Measurements from ENCODE around the gene MMRN2.
"Not testable (repeated sequence)": the region's sequence is repeated elsewhere in the genome, so short reads cannot be mapped to it uniquely, and the experiment has no call there.

MMRN2 gene

DNA sequence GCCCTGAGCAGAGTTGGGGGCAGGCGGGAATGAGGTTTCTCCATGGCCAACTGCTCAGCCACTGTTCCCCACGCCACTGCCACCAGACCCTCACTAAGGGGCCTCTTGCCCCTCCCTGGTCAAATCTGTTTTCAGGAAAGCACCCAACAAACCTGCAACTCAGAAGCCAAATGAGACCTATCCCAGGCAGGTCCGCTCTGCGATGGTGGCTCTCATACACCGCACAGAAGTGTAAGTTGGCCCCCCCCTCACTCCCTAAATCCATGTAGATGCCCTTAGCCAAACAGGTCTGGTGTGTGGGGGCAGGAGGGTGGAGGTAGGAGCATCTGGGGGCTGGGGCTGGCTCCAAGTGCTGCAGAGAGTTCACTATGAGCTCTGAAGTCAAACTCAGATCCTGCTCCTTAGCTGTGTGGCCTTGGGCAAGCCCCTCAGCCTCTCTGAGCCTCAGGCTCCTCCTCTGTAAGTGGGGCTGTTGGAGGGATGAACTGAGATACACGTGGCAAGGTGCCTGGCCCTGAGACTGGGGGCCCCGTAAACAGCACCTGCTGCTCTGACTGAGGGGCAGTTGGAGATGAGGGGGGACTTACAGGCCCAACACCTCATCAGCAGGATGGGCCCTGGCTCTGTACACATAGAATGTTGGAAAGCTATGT, 1.1 kb downstream of the MMRN2 start:
- DNase-seq = no peak

DNA sequence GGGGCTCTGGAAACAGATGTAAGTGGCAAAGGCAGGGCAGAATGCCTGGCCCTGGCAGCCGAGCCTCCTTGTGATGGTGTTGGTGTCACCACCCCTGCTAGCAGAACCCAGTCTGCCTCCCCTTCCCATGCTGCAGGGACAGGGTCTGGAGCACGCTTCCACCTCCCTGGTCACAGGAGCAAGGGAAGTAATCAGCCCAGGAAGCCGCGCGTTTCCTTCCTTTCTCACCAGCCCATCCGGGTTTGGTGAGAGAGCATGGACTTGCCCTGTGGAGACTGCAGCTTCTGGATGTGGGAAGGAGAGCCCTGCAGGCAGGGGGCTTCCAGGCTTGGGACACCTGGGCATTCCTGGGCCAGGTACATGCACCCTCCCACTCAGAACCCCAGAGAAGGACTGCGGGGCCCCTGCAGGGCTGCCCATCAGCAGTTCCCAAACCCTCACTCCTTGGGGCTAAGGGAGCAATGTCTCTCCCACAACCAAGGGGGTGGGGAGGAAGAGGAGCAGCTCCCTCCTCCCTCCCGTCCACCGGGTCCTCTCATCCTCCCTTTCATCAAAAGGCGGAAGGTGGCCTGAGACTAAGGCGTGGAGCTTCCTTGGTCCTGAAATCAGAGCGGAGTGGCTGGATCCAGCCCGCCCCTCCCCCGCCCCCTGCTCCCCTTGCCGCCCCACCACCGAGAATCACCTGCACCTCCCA, 1.8 kb downstream of the MMRN2 start:
- no peak for DNase-seq

DNA sequence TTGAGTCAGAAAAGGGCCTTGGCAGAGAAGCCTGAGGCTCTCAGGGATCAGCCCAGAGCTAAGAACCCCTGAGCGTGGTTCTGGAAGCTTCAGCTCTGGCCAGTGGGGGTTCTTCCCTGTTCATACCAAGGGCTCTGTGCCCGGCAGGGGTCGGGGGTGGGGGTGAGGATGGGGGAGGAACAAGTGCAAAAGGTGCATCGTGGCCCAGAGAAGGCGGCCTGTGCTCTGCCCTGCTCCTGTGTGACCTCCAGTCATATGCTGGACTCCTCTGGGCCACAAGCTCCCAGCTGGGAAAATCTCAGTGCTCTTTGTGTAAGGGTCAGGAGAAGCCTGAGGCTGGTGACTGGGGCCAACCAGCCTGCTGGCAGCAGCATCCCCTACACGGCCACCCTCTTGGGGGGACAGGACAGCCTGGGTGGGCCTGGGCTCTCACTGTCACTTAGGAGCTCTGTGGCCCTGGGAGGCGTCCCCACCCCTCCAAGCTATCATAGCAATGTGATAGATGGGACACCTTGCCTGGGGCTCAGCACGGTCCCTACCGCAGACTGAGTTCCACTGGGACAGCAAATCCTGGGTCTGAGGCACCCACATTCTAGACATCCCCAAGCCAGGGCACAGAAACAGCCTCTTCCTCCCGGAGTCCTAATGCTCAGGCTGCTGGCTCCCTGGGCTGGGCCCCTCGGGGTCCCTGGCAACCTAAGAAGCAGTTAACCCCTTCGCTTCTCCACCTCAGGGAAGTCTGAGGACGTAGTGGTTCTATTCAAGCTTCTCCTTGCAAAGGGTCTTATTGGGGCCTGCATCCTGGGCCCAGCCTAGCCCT, 2.5 kb downstream of the MMRN2 start:
- DNase-seq = no peak

DNA sequence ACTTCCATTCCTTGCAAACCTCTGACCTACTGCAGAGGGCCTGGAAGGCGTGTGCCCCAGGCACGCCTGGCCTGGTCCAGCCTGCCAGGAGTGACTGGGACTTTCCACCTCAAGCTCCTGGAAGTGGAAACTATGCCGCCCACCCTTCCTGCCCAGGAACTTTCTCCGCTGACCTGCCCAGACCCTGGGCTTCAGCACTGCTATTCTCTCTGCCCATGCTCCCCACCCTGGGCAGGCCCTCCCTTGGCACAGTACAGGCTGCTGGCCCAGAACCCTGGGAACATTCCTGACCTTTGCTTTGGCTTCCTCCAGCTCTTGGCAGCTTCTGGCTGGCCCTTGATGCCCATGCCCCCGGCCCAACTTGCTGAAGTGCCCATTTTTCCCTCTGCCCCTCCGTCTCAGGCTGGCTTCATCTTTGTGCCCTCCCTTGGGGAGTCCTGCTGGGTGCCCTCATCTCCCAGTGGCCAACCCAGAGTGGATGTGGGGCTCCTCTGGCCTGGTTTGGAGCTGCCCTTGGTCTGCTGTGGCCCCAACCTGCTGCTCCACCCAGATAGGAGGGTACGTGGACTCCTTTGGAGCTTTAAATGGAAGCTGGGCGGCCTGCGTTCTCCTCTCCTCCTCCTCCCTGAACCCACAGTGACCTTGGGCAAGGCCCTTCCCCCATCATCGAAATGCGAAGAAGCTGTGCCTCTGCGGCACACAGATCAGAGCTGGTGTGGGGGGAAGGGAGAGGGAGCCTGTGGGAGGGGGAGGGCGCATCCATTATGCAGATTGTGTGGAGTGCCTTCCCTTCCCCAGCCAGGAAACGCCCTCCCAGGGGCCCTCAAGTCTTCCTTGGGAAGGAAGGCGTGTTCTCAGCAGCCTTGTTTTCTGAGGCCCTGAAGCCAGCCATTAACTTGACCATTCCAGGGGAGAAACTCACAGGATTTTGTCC, 3.4 kb downstream of the MMRN2 start:
- peak in 5 of 14 donors; percentile 18 to 71 (median 49) for DNase-seq

DNA sequence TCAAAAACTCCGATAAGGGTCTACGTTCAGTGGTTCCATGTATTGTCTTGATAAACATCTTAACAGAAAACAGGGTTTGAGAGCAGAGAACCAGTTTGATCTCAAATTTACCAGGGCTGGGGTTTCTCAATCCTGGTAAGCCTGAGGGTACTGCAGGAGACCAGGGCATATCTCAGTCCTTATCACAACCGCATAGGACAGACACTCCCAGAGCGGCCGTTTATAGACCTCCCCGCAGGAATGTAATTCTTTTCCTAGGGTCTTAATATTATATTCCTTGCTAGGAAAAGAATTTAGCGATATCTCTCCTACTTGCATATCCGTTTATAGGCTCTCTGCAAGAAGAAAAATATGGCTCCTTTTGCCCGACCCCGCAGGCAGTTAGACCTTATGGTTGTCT, 4.7 kb downstream of the MMRN2 start:
- not testable (repeated sequence) for DNase-seq

DNA sequence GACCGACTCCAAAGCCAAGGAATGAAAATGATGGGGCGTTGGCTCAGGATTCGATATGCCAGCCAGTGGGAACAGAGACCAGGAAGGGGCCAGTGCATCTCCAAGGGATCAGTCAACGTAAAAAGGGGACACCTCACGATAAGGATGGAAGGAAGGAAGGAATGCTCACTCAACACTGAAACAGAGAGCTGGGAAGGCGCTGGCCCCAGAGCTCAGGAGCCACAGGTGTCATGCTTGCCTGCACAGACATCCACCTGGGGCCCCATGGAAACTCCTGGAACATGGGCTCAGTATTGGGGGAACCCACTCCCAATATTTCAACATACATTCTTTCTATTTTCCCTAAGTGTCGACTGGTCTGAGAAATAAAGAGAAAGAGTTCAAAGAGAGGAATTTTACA, 5.3 kb downstream of the MMRN2 start:
- DNase-seq = no peak

DNA sequence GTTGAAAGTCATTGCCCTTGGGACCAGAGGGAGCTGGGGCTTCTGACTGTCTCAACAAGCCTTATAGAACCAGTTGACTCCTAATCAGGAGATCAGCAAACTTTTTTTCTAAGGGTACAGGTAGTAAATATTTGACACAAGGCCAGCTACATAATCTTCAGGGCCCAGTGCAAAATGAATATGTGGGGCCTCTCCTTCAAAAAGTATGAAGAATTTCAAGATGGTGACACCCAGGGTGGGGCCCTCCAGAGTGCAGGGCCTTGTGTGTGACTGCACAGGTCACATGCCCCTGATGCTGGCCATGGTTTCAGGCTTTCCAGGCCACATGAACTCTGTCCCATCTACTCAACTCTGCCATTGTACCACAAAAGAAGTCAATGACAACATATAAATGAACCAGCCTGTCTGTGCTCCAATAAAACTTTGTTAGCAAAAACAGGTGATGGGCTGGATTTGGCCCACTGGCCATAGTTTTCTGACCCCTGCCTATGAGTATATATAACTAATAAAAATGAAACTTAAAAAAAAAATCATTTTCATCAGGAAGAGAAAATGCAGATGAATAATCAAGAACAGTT, 6.1 kb downstream of the MMRN2 start:
- no peak for DNase-seq

DNA sequence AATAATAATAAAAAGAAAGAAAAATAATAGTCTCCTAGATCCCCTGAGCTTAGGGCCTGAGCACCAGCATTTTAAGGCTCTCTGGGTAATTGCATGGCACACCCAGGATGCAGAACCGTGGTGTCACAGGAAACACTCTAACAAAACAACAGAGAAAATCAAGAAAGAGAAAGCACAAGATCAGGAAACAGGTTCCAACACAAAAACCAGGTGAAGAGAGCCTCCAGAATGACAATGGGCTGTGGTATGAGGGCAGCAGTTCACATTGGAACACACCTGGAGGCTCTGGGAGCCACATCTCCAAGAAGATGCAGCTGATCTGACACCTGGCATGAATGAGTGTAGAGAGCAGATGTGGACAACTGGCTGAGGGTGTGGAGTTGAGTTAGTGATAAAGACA, 7.1 kb downstream of the MMRN2 start:
- DNase-seq = no peak

DNA sequence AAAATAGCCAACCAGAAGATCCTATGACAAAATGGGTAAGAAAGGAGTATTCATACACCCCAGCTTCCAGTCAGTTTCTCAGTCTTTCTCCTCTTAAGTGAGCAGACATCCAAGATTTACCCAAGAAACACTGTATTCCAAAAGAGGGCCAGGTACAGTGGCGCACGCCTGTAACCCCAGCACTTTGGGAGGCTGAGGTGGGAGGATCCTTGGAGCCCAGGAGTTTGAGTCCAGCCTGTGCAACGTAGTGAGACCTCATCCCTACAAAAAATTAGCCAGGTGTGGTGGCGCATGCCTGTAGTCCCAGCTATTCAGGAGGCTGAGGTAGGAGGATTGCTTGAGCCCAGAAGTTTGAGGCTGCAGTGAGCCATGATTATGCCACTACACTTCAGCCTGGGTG, 9.6 kb downstream of the MMRN2 start:
- not testable (repeated sequence) for DNase-seq

DNA sequence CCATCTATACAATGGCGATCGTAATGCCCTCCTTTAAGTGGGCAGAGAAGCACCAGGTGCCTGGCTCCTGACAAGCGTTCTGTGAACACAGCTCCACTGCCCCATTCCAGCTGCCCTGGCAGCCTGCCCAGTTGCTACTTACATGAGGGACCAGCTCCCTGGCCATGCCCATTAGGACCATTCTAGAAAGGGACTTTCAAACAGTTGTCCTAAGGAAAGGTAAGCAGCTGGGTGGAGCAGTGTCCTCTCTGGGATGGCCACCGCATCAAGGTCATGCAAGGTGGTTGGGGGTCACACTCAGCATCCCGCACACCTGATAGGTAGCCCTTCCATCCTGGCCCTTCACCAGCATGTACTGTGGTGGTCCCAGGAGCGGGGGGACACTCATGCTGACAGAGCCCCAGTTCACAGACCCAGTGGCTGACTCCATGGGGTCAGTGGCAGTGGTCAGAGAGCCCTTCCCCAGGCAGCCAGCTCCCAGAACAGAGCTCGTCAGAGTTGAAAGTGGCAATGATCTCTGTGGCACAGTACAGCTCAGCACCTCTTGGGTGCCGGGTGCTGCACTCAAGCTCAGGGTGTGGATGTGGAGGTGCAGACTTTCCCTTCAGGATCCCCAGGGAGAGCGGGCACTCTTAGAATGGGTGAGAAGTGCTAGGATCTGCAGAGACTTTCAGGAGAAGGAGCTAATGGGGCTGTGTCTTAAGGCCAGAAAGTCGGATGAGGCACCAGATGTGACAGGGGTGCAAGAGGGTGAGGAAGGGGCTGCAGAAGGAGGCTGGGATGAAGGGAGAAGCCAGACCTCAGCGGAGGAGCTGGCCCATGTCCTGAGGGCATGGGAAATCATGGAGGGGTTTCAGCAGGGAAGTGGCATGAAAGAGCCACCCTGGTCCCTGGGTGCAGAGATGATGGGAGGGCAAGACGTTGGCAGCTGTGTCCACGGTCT, 10.9 kb downstream of the MMRN2 start:
- DNase-seq = no peak

DNA sequence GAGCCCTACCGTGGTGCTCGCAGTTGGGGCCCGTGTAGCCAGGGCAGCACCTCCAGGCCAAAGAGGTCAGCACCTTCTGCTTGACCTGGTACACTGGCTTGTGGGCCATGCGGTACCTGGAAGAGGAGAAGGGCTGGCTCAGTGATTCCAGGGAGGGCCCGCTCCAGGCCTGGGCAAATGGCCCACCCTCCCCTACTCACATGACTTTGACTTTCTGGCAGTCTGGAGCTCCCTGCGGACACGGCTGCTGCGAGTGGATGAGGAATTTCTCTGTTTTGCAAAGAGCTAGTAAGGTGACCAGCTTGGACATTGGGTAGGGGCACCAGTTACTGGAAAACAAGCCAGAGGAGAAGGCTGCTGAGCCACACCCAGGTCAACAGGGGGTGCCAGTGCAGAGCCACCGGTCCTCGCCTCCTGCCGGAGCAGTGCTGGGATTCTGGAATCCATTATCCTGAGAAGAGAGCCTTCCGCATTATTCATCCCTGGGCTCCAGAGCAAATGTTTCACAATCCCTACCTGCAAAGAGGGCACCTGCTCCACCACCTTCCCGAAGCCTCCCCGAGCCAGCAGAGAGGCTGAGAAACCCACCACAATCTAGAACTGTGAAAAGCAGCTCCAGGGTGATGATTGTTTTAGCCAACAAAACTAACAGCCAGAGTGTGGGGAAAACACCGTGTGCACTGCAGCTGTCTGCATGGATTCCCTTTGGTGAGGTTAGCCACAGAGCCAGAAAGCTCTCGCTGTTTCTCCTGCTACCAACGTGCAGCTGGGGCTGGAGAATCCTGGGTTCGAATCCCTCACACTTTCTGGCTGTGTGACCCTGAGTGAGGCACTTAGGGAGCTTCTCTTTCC, 11.8 kb downstream of the MMRN2 start:
- peak in 1 of 14 donors; percentile 30 for DNase-seq

DNA sequence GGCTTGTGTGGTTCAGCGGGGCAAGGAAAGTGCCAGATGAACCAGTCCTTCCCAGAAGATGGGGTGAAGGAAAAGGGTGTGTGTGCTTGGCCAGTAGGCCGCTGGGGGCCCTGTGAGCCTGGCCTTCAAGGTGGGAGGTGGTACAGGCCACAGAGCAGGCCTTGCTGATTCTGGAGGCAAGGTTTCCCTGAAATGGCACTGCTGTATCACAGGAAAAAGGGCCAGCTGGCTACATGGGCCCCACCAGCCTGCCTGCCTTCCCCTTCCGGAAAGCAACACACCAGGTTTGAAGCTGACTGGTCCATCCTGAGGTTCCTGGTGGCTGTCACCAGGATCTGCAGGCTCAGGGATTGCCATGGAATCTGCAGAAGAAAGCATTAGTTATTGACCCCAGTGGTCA, 12.5 kb downstream of the MMRN2 start:
- no peak for DNase-seq

DNA sequence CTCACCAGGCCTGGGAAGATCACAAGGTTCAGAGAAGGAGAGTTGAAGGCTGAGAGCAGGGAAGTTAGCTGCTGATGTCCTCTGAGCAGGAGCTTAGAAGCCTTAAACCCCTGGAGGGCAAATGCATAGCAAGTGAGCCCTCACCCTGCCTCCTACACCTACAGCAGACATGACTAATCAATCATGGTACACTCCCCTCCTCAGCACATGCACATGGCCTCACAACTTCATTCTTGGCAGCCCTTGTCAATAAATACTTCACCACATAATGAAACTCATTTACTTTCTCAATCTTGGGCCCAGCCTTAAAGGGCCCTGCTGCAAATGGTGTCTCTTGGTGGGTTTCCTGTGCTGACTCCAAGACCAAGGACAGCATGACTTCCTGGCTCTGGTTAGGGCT, 12.9 kb downstream of the MMRN2 start:
- no peak for DNase-seq

DNA sequence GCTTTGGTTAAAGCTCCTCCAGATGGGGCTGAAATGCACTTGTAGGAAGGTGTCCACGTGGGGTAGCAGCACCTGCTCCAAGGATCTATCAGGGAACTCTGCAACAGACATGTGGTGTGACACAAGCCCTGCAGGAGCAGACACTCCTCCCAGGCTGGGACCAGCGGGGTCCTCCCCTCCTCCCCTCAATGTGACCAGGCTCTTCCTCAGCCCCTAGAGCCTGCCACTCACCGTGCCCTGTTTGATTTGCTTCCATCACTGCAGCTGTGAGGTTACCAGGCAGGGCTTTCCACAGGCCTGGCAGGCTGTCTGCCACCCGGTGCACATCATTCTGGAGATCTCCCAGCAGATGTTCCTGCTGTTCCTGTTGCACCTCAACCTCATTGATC, 13.4 kb downstream of the MMRN2 start:
- DNase-seq = no peak

DNA sequence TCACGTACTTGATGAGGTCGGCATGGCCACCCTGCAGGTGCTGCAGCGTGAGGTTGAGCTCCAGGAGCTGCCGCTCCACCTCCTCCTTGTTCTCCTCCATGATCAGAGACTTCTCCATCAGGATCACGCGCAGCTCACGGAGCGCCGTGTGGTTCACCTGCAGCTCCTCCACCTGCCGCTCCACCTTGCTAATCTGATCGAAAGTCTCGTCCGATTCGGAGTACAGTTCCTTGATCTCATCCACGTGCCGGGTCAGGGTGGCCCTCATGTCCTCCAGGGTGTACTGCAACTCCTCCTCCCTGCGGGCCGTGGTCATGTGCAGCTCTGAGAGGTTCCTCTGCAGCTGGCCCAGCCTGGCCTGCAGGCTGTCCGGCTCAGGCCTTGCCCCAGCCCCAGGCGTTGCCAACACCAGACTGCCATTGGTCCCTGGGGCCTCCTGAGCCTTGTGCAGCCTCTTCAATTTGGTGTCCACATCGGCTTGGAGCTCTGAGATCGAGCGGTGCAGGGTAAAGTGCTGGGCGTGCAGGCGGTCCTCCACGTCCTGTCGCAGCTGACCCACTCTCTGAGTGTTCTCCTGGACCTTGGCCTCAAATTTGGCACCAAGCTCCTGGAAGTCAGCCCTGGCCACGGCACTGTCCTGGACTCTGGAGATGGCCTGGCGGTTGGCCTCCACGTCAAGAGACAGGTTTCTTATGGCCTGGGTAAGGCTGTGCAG, 13.9 kb downstream of the MMRN2 start:
- no peak for DNase-seq

DNA sequence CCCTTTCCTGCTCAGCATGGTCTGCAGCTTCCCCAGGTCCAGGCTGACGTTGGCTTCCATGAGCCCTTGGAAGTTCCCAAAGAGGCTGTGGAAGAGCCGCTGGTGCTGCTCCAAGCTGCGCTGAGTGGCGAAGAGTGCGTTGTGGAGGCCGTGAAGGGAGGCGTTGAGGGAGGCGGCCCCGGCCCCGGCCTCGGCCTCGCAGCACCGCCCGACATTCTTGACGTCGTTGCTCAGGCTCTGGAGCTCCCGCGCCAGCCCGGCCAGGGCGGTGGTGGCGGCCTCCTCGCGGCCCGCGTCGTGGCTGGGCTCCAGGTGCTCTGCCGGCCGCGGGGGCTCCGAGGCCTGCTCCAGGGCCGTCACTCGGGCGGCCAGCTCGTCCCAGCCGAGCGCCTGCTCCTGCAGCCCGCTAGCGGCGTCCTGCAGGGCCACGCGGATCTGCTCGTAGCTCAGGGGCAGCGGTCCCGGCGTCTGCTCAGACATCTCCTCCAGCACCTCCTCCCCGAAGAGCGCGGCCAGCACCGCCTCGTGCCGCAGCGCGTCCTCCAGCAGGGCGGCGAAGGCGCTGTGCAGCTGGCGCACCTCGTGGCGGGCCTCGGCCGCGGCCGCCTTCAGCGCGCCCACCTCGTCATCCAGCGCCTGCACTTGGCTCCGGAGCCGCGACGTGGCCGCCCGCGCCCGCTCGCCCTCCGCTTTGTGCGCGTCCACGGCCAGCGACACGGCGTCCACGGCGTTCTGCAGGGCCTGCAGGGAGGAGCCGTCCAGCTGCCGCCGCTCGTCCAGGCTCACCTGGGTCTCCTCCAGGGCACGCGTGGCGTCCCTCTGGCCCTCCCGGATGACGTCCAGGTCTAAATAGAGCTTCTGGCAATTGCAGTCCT, 14.7 kb downstream of the MMRN2 start:
- DNase-seq = no peak

DNA sequence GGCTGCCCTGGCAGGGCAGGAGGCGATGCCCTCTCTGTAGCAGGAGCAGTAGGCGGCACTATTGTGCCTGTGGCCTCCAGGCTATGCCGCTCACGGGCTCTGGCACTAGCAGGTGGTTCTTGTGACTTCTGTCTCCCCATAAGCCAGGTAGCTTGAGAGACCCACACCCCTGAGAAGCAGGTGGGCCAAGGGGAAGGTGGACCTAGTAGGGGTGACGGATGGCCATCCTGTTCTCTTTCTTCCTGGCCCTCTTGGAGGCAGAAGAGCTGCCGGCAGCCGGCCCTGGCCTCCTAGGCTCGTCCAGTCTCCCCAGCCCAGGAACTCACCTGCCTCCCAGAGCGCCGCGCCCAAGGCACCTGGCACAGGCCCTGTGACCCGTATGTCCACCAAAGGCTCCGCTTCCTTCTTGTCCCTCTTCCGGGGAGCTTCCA, 15.4 kb downstream of the MMRN2 start:
- DNase-seq = no peak

DNA sequence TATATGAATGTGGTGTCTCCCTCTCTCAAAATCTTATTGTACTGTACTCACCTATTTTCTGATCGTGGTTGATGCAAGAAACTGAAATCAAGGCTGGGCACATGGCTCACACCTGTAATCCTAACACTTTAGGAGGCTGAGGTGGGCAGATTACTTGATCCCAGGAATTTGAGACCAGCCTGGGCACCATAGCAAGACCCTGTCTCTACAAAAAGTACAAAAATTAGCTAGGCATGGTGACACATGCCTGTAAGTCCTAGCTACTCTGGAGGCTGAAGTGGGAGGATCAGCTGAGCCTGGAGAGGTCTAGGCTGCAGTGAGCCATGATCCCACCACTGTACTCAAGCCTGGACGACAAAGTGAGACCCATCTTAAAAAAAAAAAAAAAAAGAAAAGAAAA, 16.0 kb downstream of the MMRN2 start:
- no peak for DNase-seq

Data from C1 segment of cervical spinal cord (tissue), 14 donors.